Endothelial cell of umbilical vein (primary cell): ENCODE data around the gene SLF2. TPM values are rescaled to one million over a fixed set of nuclear protein-coding genes. Genes with fewer than 3 reads are reported as not detected.

ENCODE experiments used
- BruUV-seq: library from RNA; stranded (reverse); fragments of 400-500 nt; replicated peaks from 2 replicates; lab custom pipeline; 2021; lab: Mats Ljungman, UMichigan
- CTCF ChIA-PET: fragments of 300-600, 350-600 bp; sonication (Branson Sonifier 250); formaldehyde crosslinking; loops from one replicate; lab custom pipeline; 2021; ENCODE audit warnings: antibody characterized with exemption, inconsistent platforms; lab: Charles Lee
- POLR2A ChIA-PET: fragments of 300-600, 350-600 bp; sonication (Branson Sonifier 250); formaldehyde crosslinking; loops from one replicate; lab custom pipeline; 2021; ENCODE audit warnings: antibody characterized with exemption, inconsistent platforms; lab: Charles Lee
- DNase-seq: peaks from one replicate; pipeline ENCODE4 v3.0.0-alpha.2; 2011; ENCODE audit warnings: low read depth, low spot score
- FAIRE-seq: peaks from 2 replicates; lab custom pipeline; 2011; peaks lifted over from hg19 to GRCh38; lab: Jason Lieb, UNC
- H2AFZ ChIP-seq: 2 replicates; pipeline ENCODE4 v1.6.0; 2012; ENCODE audit warnings: low read depth, low read length, control low read depth, inconsistent platforms
- H3K27ac ChIP-seq: 2 replicates; pipeline ENCODE4 v1.5.1; 2011; ENCODE audit warnings: low read depth, mild to moderate bottlenecking, control low read depth, low read length, moderate library complexity; ENCODE audit not compliant: insufficient read depth
- H3K27me3 ChIP-seq, 2 experiments: 2 replicates each; pipeline versions ENCODE4 v1.6.0 to v1.6.1; 2011; ENCODE audit warnings: low read length in 2 of 2, mixed read lengths in 1 of 2; ENCODE audit not compliant: control insufficient read depth in 2 of 2, insufficient read depth in 2 of 2
- H3K36me3 ChIP-seq, 2 experiments: 2 replicates in 1 of 2; 3 replicates in 1 of 2; pipeline ENCODE4 v1.5.1; 2011; ENCODE audit warnings: low read length in 2 of 2, mild to moderate bottlenecking in 1 of 2, moderate library complexity in 1 of 2; ENCODE audit not compliant: control insufficient read depth in 2 of 2, insufficient read depth in 2 of 2; ENCODE audit errors: extremely low read depth in 1 of 2
- H3K4me1 ChIP-seq: 3 replicates; pipeline ENCODE4 v1.5.1; 2011; ENCODE audit warnings: mild to moderate bottlenecking, low read length; ENCODE audit not compliant: control insufficient read depth, insufficient read depth; ENCODE audit errors: extremely low read depth
- H3K4me2 ChIP-seq: 2 replicates; pipeline ENCODE4 v1.6.1; 2011; ENCODE audit warnings: low read length, control low read depth, mixed read lengths; ENCODE audit not compliant: insufficient read depth
- H3K4me3 ChIP-seq, 3 experiments: fragments of 200-600 bp in 1 of 3; sonication (generic), shearing (Covaris generic) in 1 of 3; replicated peaks in 1 of 3; 2 replicates each; pipeline ENCODE4 v1.5.1; 2011 to 2016; ENCODE audit warnings: control low read depth in 3 of 3, low read length in 3 of 3, mild to moderate bottlenecking in 2 of 3, inconsistent platforms in 1 of 3, low read depth in 1 of 3, moderate library complexity in 1 of 3; ENCODE audit not compliant: insufficient read depth in 1 of 3
- H3K79me2 ChIP-seq: 2 replicates; pipeline ENCODE4 v1.6.0; 2012; ENCODE audit warnings: low read length, inconsistent platforms; ENCODE audit not compliant: control insufficient read depth, insufficient read depth
- H3K9ac ChIP-seq: replicated peaks from 2 replicates; pipeline ENCODE3; 2011; ENCODE audit warnings: low read length, control low read depth; ENCODE audit not compliant: insufficient read depth; ENCODE audit errors: extremely low read depth
- H3K9me1 ChIP-seq: replicated peaks from 3 replicates; pipeline ENCODE4 v1.6.0; 2011; ENCODE audit warnings: mild to moderate bottlenecking, low read length; ENCODE audit not compliant: control insufficient read depth, insufficient read depth; ENCODE audit errors: extremely low read depth
- H3K9me3 ChIP-seq: replicated peaks from 2 replicates; pipeline ENCODE4 v1.5.1; 2012; ENCODE audit warnings: low read length, inconsistent platforms; ENCODE audit not compliant: control insufficient read depth, insufficient read depth
- H4K20me1 ChIP-seq: replicated peaks from 2 replicates; pipeline ENCODE3; 2011; ENCODE audit warnings: mild to moderate bottlenecking, low read length; ENCODE audit not compliant: control insufficient read depth, insufficient read depth; ENCODE audit errors: extremely low read depth
- EZH2 ChIP-seq: IDR thresholded peaks from 2 replicates; pipeline ENCODE4 v1.6.1; 2012; ENCODE audit warnings: borderline replicate concordance, low read depth, mild to moderate bottlenecking, moderate library complexity, low read length, inconsistent platforms; ENCODE audit not compliant: severe bottlenecking
- FOS ChIP-seq: IDR thresholded peaks from 2 replicates; pipeline ENCODE4 v1.6.1; 2011; ENCODE audit warnings: mild to moderate bottlenecking, low read length, moderate library complexity, borderline replicate concordance; ENCODE audit not compliant: insufficient read depth
- GATA2 ChIP-seq: IDR thresholded peaks from 2 replicates; pipeline ENCODE4 v1.7.0; 2011; ENCODE audit warnings: low read depth, mild to moderate bottlenecking, moderate library complexity, mixed read lengths, low read length; ENCODE audit not compliant: insufficient read length, insufficient read depth
- JUN ChIP-seq: IDR thresholded peaks from 2 replicates; pipeline ENCODE4 v1.6.1; 2011; ENCODE audit warnings: borderline replicate concordance, low read depth; ENCODE audit not compliant: insufficient read length, insufficient read depth
- MYC ChIP-seq: IDR thresholded peaks from one replicate; pipeline ENCODE4 v1.6.1; 2011; ENCODE audit warnings: mild to moderate bottlenecking, low read depth, low read length
- POLR2A ChIP-seq: IDR thresholded peaks from 2 replicates; pipeline ENCODE4 v1.6.1; 2012; ENCODE audit warnings: low read depth, mild to moderate bottlenecking, control low read depth, low read length
- POLR2AphosphoS5 ChIP-seq: IDR thresholded peaks from 2 replicates; pipeline ENCODE4 v1.6.1; 2012; ENCODE audit warnings: low read depth, mild to moderate bottlenecking, control low read depth, low read length, moderate library complexity; ENCODE audit not compliant: insufficient read depth
- dilution Hi-C: fragments of 300-500 bp; cut with MboI; formaldehyde crosslinking; loops from one replicate; pipeline ENCODE4 v1.15.0; 2019; ENCODE audit warnings: low sequenced_read_pairs; ENCODE audit not compliant: extremely low pct_ligation_motif_present
- intact Hi-C: fragments of 100-400 bp; cut with micrococcal nuclease; formaldehyde crosslinking; loops from one replicate; pipeline ENCODE4 v1.10.0; 2022
- polyA plus RNA-seq, 4 experiments: library from polyadenylated mRNA; depleted of rRNA in 3 of 4; stranded (reverse) in 3 of 4; unstranded in 1 of 4; fragments of >200 nt; gene quantifications; 2 replicates each; pipeline versions ENCODE4 v1.2.1 to v1.2.3, GENCODE V29; 2011 to 2012; ENCODE audit warnings: missing spikeins in 1 of 4
- total RNA-seq: library from RNA; stranded (reverse); gene quantifications from 2 replicates; pipeline ENCODE4 v1.2.3, GENCODE V29; 2021
- TF ChIP-seq, protein P1 (sequence below), 2 donors: IDR thresholded peaks; 1 replicate in 1 of 2; 2 replicates in 1 of 2; pipeline ENCODE4 v1.5.1; 2011; ENCODE audit warnings: low read length in 2 of 2, mild to moderate bottlenecking in 2 of 2, moderate library complexity in 2 of 2, control low read depth in 1 of 2, inconsistent platforms in 1 of 2, low read depth in 1 of 2; ENCODE audit not compliant: insufficient read depth in 1 of 2; ENCODE audit errors: extremely low read depth in 1 of 2
- TF ChIP-seq, protein P2 (sequence below): IDR thresholded peaks from 2 replicates; pipeline ENCODE4 v1.6.1; 2011; ENCODE audit not compliant: insufficient read depth, insufficient read length

The SLF2 gene
- total and polyA plus RNA-seq, 2 donors (not counting 3 experiments of a cell fraction or from before 2014, with no cell fraction given): 7.5 to 35.5 TPM

DNA sequence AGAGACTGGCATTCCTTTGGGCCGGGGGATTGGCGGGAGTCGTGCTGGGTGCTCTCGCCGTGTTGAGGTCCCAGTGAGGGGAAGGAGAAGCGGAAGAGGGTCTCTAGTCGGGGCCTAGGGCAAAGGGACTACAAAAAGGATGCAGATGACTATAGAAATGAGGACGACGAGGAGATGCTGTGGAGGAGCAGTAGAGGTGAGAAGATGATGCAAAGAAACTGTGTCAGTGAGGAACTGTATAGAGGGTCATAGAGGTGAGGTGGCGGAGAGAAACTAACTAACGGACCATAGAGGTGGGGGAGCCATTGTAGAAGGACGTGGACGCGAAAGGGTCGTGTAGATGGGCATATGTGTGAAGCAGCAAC, 74.9 kb downstream of the SLF2 start:
- peaks cover 30% of the 10 kb centered on the region for H3K79me2 ChIP-seq
- no TSS peak for BruUV-seq
- ChIA-PET CTCF (interaction anchor here (0.7 to 3.8 kb wide), 4 partner anchors 10 to 32 kb away, joined by 3 to 15 read pairs (median 4); partner anchors contain the start of gene SEMA4G), POLR2A (interaction anchor here (0.7 kb wide), 1 partner anchor 18 kb away, joined by 3 read pairs; the partner anchor contains the start of gene SEMA4G)
- TF ChIP-seq GATA2 (no peak), FOS (no peak), JUN (no peak)
- H2AFZ ChIP-seq: peak overlapping the region; percentile 95
- peak overlapping the region; percentile 79 for H3K4me2 ChIP-seq
- FAIRE-seq: no peak
- no peaks in the 10 kb centered on the region for H3K9me1 ChIP-seq
- H3K27me3 ChIP-seq: no peaks in the 10 kb centered on the region
- H3K9me3 ChIP-seq: no peaks in the 10 kb centered on the region
- dilution Hi-C loops (no loop called here), intact Hi-C loops (loop anchor here (1.0 kb wide), 1 partner anchor 18 kb away; the partner anchor contains the start of gene SEMA4G)
- no peak overlapping the region for H3K27ac ChIP-seq
- no peaks in the 10 kb centered on the region for H4K20me1 ChIP-seq
- H3K9ac ChIP-seq: peak overlapping the region; percentile 53
- DNase-seq: no peak
- H3K36me3 ChIP-seq: peaks cover 0 to 17% of the 10 kb centered on the region in 2 experiments
- peak overlapping the region; percentile 73 to 98 (median 81) for H3K4me3 ChIP-seq
- H3K4me1 ChIP-seq: peaks cover 12% of the 10 kb centered on the region

DNA sequence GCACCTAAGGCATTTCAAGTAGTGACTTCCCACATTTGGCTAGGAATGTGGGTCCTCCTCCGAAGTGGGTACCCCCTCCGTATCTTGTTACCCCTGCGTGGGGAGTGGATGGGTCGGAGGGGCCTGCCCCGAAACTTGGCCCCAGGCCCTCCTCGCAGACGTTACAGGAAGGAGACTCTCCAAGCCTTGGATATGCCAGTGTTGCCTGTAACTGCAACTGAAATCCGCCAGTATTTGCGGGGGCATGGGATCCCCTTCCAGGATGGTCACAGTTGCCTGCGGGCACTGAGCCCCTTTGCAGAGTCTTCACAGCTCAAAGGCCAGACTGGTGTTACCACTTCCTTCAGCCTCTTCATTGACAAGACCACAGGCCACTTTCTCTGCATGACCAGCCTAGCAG, 75.4 kb downstream of the SLF2 start:
- Histone ChIP-seq H3K4me2 (peak overlapping the region; percentile 79), H3K4me3 (peak overlapping the region; percentile 73 to 98 (median 81)), H3K27me3 (no peaks in the 10 kb centered on the region), H3K9me3 (no peaks in the 10 kb centered on the region), H4K20me1 (no peaks in the 10 kb centered on the region), H3K27ac (no peak overlapping the region), H3K9ac (peak overlapping the region; percentile 53), H3K4me1 (peaks cover 12% of the 10 kb centered on the region), H3K9me1 (no peaks in the 10 kb centered on the region), H3K36me3 (peaks cover 1 to 16% of the 10 kb centered on the region in 2 experiments), H3K79me2 (peaks cover 30% of the 10 kb centered on the region), H2AFZ (no peak overlapping the region)
- CTCF ChIA-PET: interaction anchor here (1.2 to 3.8 kb wide), 2 partner anchors 9 to 31 kb away, joined by 4 to 15 read pairs; no protein-coding TSS in a partner anchor
- TF ChIP-seq MYC (no peak), JUN (no peak), POLR2A (no peak), FOS (no peak), GATA2 (no peak), POLR2AphosphoS5 (no peak), EZH2 (no peak)
- TF ChIP-seq, protein P1, sequence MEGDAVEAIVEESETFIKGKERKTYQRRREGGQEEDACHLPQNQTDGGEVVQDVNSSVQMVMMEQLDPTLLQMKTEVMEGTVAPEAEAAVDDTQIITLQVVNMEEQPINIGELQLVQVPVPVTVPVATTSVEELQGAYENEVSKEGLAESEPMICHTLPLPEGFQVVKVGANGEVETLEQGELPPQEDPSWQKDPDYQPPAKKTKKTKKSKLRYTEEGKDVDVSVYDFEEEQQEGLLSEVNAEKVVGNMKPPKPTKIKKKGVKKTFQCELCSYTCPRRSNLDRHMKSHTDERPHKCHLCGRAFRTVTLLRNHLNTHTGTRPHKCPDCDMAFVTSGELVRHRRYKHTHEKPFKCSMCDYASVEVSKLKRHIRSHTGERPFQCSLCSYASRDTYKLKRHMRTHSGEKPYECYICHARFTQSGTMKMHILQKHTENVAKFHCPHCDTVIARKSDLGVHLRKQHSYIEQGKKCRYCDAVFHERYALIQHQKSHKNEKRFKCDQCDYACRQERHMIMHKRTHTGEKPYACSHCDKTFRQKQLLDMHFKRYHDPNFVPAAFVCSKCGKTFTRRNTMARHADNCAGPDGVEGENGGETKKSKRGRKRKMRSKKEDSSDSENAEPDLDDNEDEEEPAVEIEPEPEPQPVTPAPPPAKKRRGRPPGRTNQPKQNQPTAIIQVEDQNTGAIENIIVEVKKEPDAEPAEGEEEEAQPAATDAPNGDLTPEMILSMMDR (IDR thresholded peaks at IDR 0.05; ENCODE audit: extremely low read depth in 1 of 2, insufficient read depth in 1 of 2, low read depth in 1 of 2, low read length in 2 of 2): no peak
- TF ChIP-seq, protein P2, sequence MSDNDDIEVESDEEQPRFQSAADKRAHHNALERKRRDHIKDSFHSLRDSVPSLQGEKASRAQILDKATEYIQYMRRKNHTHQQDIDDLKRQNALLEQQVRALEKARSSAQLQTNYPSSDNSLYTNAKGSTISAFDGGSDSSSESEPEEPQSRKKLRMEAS: no peak
- POLR2A ChIA-PET: no interaction called here
- BruUV-seq: TSS peak; percentile 23
- intact Hi-C loops (no loop called here), dilution Hi-C loops (no loop called here)
- FAIRE-seq: no peak
- DNase-seq: no peak
